Putamen (tissue), 1 donor: ENCODE results near the gene PPP1R13B.
"Not testable (repeated sequence)": the region's sequence is repeated elsewhere in the genome, so short reads cannot be mapped to it uniquely, and the experiment has no call there.

Source experiments
- DNase-seq: peaks from one replicate; pipeline ENCODE4 v3.0.0-alpha.2; 2016; ENCODE audit warnings: low spot score

PPP1R13B gene

DNA sequence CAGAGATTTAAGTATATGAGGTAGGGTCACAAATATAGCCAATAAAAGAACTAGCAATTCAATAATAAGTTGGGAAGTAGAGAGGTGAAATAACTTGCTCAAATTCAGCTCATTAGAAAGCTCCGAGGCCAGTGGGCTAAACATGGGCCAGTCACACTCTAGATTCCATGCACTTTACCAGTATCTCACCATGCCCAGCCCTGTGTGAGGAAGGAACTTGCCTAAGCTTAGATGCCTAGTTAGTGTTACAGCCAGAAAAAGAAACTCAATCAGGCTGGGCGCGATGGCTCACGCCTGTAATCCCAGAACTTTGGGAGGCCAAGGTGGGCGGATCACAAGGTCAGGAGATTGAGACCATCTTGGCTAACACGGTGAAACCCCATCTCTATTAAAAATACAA, 71.1 kb downstream of the PPP1R13B start:
- not testable (repeated sequence) for DNase-seq

DNA sequence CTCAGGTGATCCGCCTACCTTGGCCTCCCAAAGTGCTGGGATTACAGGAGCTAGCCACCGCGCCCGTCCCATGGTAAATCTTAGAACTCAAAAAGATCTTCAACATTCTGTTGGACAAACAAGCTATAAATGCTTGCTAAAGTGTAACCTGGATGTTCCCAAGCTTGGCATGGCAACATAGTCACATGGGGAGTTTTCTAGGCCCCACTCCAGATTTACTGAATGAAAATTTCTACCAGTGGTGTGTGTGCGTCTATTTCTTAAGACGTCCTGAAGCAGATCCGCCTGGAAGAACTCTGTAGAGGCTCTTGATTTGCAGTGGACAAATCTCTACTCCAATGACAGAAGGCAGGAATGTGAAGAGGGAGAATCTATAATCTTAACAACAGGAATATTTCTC, 71.9 kb downstream of the PPP1R13B start:
- DNase-seq = peak; percentile 13

DNA sequence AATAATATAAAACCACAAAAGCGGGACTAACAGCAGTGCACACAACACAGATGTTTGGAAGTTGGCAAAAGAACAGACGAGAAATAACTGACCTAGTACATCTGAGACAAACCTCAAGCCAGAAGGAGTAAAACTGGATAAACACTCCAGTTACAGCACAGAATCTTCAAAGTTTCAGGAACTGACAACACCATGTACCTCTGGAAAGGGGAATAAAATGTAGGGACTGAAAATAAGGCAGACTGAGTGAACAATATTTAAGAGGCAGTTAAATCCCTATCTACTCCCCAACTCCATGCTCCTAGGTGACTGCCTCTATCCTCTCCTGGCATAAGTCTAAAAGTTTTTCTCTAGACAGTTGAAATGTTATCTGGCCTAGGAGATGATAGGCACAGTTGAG, 73.9 kb downstream of the PPP1R13B start:
- DNase-seq = no peak

DNA sequence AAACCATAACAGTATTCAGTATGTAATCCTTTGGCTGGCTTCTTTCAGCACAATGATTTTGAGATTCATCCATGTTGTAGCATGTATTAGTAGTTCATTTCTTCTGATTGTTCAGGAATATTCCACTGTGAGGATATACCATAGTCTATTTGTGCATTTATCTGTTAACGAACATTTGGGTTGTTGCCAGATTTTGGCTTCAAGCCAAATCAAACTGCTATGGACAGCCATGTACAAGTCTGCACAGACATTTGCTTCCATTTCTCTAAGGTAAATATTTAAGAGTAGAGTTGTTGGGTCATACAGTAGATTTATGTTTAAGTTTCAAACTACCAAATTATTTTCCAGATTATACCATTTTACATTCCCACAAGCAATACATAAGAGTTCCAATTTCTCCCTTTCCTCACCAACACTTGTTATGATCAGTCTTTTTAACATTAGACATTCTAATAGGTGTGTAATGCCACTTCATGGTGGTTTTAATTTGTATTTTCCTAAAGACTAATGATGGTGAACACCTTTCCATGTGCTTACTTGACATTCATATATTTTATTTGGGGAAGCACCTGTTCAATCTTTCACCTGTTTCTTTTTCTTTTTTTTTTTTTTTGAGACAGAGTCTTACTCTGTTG, 75.2 kb downstream of the PPP1R13B start:
- DNase-seq = no peak

DNA sequence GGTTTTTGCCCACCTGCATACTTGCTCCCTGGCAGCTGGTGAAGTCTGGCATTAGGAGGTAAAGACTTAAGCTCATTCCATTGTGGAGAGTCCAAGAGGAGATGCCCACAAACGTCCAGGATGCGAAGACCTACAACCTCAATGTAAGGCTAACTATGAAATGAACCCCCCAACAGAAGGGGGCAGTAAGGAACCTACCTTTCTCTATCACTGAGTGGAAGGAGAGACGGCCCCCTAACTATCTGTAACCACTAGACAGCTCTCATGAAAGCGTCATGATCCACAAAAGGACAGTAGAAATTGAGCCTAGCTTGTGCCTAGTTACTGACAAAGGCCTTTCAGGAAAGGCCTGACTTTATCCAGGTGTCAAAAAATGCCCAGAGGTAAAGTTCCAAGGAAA, 76.5 kb downstream of the PPP1R13B start:
- no peak for DNase-seq

DNA sequence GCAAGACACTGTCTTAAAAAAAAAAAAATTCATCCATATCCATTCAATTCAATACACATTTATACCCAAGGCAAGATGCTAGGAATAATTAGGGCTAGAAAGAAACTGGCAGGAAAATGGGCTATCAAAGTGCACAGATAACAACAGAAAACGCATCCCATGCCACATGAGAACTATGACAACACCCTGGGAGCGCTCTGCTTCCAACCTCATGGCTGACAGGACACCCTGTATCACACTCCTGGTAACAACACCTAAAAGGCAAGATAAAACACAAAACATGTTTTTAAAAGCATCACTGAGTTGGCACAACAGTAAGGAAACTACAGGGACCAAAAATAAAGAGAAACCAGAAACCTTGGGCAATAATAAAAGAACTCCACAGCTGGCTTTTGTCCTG, 76.9 kb downstream of the PPP1R13B start:
- no peak for DNase-seq

DNA sequence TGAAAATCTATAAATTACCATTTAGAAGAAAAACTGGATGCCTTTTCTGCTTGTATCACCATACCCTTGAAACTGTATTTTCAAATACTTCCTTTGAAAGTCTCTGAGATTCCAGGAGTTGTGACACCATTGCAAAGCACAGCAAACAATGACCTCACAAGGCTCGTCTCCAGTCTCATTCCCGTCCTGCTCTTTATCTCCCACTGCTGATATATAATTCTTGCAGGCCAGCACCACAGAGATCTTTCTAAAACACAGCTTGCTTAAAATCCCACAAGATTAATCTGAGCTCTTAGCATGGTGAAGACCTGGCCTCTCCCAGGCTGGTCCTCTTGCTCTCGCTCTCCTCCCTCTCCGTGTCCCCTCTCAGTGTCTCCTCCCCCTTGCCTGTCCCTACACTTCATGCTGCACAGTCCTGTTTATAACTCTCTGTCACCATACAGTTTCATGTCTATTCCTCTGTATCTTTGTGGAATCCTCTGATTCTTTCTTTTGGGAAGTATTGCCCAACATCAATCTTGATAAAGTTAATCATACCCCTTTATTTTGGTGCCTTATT, 80.0 kb downstream of the PPP1R13B start:
- DNase-seq = no peak

DNA sequence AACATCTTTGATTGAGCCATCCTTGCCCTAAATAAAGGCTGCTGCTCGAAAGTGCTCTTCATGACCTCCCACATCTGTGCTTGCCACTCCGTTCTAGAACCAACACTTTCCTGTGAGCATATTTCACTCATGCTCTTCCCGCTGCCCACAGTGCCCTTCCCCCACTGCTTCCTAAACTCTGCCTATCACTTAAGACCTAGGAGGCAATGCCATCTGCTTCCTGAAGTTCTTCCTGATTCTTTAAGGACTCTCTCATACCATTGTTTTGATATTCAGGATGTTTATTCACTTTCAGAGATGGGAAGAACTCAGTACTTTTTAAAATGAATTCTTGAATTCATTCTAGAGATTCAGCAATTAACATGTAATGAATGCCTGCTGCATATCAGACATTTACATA, 81.8 kb downstream of the PPP1R13B start:
- no peak for DNase-seq

DNA sequence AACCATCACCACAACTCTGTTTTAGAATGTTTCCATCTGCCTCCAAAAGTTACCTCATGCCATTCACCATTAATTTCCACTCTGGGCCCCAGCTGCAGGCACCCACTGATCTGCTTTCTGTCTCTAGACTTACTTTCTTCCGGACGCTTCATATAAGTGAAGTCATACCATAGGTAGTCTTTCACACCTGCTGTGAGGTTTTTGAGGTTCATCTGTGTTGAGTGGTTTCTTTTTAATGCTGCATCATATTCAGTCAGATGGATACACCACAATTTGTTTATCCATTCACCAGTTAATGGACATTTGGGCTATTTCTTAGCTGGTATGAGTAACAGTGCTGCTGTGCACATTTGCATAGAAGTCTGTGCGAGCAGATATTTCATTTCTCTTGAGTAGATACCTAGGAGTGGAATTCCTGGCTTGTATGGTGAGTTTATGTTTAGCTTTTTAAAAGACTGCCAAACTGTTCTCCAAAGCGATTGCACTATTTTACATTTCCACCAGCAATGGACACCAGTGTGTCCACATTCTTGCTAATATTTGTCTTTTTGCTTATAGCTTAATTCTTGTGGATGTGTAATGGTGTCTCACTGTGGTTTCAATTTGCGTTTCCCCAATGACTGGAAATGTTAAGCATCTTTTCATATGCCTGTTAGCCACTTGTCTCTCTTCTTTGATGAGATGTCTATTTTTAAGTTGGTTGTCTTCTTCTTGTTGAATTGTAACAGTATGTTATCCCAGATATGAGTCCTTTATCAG, 83.5 kb downstream of the PPP1R13B start:
- DNase-seq = no peak

DNA sequence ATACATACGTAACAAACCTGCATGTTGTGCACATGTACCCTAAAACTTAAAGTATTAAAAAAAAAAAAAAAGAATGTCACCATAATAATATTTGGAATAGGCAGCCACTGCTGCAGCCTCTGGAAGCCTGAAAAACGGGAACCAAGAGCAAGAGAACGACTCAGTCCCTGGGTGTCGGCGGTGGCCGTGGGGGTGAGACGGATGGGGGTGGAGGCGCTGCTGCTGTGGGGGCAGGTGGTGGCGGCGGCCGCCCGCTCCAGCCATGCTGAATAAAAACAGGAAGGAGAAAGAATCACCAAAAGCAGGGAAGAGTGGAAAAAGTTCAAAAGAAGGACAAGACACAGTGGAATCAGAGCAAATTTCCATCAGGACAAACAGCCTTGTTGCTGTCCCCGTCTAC, 84.8 kb downstream of the PPP1R13B start:
- DNase-seq = no peak

DNA sequence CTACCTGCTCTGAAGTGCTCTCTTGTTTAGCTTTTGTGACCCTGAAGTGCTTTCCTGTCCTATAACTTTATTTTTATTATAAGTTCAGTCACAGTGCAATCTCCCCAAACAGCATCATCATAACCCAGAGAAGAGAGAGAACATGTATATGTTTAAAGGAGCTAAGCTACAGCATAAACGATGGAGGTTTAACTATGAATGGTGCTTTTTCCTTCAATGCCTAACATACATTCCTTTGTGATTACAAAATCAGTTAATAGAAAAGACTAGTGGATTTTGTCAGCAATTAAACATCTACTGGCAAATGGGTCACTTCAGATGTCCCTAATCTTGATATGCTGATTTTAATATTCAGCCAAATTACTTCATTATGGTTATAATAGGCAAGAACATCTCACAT, 85.3 kb downstream of the PPP1R13B start:
- no peak for DNase-seq

DNA sequence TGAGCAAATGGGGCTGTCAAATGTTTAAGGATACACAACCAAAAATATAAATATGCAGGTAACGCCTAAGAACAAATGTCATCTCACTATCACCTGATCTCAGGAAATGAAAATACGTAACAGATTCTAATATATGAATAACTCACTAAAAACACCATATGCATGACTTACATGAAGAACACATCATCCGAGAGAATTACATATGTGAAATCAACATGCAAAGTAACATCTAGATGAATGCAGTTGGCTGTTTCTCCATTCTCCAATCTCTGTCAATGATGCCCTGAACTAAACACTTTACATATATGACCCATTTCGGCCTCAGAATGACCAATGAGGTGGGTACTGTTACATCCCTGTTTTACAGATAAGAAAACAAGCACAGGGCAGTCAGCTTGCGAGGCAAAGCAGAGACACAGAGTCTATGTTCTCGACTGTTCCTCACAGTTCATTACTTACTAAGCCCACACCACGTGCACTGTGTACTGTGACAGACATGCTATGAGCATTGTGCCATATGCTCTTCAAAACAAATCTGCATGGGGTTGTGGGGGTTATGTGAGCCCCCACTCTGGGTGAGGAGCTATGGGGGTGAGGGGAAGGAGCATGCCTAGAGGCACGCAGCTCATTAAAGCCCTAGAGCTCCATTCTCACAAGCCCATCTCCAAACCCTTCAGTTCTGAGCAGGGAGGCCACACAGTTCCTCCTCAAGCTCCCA, 89.2 kb downstream of the PPP1R13B start:
- DNase-seq = no peak

DNA sequence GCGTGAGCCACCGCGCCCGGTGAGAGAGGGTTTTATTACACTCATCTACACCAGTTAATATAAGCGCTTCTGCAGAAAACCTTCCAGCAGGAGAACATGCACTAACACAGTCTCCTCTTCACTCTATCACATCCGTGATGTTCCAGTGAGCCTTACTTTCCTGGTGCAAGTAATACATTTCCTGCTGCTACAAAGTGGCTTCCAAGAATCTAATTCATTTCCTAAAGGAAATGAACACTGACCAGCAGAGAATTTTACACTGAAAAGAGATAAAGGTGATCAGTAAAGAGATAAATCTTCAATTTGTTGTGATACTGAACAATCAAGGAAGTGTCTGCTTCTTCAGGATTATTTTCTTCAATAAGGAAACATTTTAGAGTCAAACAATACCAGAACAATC, 92.3 kb downstream of the PPP1R13B start:
- DNase-seq = no peak

DNA sequence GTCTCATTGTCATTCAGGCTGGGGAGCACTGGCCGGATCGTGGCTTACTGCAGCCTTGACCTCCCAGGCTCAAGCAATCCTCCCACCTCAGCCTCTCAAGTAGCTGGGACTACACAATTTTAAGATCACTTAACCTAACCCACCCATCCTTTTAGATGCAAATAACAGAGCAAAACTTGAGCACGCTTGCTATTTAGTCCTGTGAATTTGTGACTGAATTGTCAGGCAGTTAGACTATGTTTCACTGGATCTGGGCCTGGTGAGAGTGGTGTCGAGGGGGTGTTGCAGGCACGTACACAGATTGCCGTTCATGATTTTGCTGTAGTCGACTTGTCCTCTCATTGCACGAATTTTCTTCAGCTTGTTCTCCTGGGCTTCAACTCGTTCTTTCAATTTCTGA, 93.6 kb downstream of the PPP1R13B start:
- no peak for DNase-seq

DNA sequence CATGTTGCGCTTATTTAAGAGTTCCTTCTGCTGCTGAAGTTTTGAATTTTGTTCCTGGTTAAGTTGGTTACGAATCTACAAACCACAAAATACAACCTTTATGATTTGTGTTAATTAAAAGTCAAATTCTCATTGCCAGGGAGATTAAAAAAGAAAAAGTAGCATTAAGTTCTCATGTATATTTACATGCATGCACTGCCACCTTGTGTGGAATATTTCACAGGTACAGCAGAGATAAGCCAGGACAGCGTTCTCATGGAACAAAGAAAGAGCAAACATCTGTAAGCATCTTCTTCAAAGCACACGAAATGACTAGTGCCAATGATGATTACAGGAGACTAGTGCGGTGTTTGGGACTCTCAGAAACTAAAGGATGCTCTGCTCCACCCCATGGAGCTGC, 97.5 kb downstream of the PPP1R13B start:
- no peak for DNase-seq

DNA sequence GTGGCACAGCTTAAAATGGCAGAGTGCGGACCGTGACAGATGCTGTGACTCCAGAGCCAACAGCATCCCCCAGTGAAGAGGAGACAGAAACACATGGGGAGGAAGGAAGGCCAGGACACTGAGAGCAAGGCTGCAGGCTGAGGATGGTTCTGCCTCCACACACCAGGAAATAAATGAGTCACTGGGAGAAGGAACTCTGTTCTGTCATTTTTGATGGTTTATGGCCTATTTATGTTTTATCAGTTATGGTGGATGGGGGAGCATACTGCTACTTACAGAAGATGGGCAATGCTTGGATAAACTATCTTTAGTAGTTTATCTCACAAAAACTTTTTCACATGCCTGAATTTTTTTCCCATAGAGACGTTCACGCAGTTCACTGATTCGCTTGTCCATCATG, 97.9 kb downstream of the PPP1R13B start:
- no peak for DNase-seq

DNA sequence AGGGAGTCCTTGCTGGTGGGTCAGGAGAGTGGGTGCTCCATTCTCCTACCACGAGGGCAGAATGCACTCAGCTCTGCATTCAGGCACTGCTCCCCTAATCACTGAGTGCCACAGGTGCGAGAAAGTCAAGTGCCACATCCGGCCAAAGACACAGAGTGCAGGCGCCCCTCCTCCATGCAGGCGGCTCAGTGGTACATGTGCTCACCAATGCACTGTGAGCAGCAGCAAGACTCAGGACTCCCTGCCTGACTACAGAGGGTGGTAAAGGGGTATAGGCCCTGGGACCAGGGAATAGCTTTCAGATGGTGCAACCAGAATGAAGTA, 98.9 kb downstream of the PPP1R13B start:
- DNase-seq = no peak

DNA sequence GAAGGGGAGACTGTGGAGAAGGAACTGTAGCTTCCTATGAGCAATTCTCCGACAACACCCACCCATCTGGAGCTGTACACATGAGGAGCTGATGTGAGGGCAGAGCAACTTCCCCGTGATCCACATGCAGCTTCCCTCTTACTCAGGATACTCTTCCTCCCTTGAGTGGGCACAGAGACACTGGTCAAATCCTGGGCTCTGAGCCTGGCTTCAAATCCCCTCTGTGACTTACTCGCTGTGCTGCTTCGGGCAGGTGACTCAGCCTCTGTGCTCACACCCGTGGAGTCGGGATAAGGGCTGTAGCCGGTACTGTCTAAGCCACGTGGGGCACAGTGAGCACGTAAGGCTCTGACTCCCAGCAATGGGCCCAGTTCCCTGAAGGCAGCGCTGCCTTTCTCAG, 100.7 kb downstream of the PPP1R13B start:
- DNase-seq = no peak

DNA sequence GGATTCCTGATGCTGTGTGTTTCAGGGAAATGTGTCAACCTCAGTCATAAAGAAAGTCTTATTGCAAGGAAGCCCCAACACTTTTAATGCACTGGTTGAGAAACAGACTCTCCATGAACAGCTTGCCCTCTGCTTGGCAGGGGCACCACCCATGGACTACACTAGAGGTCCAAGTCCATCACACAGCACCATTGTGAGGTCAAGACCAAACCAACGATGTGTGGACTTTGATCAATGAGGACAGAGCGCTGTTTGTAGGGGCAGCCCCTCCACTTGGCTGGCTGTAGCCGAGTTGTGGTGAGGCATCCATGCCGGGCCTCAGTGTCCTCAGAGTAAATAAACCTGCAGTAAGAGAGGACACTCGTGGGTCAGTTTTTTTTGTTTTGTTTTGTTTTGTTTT, 102.0 kb downstream of the PPP1R13B start:
- DNase-seq = no peak

DNA sequence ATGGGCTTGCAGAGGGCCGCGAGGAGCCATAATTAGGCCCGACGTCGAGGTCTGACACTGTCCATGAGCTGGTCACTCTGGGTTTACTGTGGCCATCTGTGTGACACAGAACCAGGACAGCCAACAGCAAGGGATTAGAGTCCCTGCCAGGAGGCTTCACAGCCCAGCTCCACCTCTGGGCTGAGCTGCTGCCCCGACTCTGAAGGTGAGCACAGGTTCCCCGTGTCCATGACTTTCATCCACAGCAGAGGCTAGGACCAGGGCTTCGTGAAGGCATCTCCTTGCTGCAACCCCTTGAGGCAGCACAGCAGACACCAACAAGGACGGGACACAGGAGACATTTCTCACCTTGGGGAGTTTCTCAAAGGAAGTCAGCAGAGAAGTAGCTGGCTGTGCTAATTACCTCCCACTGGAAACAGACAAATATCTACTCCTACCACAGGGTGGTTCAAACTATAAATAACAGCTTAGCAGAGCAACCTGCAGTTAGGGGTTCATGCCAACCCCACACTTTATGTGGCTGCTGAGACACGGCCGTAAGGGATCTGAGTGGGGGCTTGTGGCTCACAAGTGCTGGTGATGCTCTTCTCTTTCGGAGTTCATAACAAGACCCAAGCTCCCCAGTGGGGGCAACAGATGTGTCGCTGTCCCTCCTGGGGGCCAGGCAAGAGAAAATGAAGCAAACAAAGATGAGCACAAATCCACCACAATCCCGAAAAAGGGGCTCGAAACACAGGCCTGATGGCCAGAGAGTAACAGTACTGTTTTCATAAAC, 102.6 kb downstream of the PPP1R13B start:
- DNase-seq = no peak

DNA sequence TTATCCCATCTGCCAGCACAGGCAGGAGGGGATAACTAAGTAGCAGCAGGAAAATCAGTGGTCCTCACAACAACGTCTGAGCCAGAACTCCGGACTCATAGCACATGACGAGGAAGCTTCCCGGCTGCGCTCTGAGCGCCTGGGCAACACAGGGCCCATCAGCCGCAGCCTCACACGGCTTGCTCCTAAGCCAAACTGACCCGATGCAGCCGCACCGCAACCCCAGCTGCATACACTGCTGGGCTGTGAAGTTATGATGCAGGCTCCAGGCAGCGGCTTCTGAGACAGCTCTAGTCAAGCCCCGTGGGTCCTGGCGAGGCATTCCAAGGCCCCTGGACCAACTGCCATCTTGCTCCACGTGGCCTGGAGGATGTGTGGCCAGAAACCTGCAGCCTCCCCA, 103.7 kb downstream of the PPP1R13B start:
- no peak for DNase-seq

DNA sequence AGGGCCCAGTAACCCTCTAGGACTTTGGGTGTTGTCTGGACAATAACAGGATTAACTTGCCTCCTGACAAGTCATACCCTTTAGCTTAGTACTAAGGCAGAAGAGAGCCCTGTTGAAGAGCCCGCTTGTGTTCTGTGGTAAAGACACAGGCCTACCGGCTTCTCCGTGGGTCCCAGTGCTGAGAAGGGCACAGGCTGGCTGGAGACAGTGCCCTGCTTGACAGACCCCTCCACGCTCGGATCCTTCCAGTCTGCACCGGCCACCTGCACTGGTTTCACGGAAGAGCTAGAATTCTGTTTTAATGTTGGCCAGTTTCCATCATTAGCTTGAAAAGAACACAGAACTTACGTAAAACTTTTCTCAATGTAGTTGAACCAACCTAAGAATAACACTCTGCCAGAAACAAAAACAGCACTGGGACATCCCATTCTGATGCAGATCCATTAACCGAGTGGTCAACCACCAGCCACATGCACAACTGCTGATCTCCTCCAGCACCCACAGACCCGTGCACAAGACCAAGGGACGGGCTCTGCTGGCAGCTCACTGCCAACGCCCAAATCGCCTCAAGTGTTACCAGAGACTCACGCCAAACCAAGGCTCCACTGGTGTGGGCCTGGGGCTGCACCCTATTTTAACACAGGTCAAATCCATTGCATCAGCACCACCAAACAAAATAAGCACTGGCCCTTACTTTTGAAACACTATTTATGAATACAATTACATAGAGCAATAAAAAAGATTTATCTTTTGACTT, 104.7 kb downstream of the PPP1R13B start:
- no peak for DNase-seq
